Measurements from ENCODE around the gene IFT172.

- peak in 1 of 4 experiments; percentile 18 for TF ChIP-seq CTCF (IDR thresholded peaks at IDR 0.05)
- TF ChIP-seq POLR2A (IDR thresholded peaks at IDR 0.05) = peak in 1 of 2 donors; percentile 59
Measured at GRCh38 chr2:27409321-27410073, 80.0 kb downstream of the IFT172 start, which contains the start of gene PPM1G.

Measured in uterus (tissue), 2 donors.